ENCODE data around the gene TMIGD1.

DNA sequence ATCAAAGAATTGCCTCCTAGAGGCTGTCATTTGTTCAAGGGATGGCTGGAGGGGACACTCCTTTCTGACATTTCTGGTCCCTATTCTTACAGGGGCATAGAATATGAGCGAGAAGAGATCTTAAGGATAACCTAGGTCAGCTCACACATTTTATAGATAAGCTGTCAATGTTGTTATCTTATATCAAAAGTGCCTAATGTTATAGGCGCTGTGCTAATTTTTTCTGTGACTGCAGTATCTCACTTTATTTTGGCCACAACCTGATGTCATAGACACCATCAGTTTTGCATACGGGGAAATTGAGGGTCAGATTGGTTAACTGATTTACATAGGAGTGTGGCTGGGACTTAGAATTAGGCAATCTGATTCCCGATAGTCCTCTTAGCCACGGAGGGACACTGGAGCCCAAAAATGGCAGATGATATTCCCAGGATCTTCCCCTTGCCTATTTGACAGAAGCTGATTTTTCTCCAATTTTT lies 46.1 kb upstream of the TMIGD1 start:
- TF ChIP-seq CTCF (IDR thresholded peaks at IDR 0.05) (no peak), EP300 (IDR thresholded peaks at IDR 0.05) (no peak), POLR2AphosphoS5 (IDR thresholded peaks at IDR 0.05) (no peak), POLR2A (IDR thresholded peaks at IDR 0.05) (no peak)
